ENCODE measurements around the gene FHAD1.

DNA sequence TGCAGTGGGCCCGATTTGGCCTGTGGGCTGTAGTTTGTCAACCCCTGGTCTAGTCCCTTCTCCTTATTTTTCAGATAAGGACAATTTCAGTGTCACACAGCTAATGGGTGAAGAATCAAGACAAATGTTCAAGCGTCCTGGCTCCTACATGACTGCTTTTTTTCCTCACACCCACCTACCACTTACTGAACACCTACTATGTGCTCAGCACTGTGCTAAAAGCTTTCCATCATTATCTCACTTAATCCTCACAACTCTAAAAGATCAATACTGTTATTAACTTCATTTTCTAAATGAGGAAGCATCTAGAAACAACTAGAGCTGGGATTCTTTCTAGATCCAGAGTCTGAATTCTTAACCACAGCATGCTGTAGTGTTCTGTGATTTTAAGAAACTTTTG, 94.2 kb downstream of the FHAD1 start:
- no peak for TF ChIP-seq GATA2 (CRISPR knock-in tag; IDR thresholded peaks at IDR 0.05)
- TF ChIP-seq, protein P1, sequence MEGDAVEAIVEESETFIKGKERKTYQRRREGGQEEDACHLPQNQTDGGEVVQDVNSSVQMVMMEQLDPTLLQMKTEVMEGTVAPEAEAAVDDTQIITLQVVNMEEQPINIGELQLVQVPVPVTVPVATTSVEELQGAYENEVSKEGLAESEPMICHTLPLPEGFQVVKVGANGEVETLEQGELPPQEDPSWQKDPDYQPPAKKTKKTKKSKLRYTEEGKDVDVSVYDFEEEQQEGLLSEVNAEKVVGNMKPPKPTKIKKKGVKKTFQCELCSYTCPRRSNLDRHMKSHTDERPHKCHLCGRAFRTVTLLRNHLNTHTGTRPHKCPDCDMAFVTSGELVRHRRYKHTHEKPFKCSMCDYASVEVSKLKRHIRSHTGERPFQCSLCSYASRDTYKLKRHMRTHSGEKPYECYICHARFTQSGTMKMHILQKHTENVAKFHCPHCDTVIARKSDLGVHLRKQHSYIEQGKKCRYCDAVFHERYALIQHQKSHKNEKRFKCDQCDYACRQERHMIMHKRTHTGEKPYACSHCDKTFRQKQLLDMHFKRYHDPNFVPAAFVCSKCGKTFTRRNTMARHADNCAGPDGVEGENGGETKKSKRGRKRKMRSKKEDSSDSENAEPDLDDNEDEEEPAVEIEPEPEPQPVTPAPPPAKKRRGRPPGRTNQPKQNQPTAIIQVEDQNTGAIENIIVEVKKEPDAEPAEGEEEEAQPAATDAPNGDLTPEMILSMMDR (IDR thresholded peaks at IDR 0.05) = no peak
- TF ChIP-seq, protein P2, sequence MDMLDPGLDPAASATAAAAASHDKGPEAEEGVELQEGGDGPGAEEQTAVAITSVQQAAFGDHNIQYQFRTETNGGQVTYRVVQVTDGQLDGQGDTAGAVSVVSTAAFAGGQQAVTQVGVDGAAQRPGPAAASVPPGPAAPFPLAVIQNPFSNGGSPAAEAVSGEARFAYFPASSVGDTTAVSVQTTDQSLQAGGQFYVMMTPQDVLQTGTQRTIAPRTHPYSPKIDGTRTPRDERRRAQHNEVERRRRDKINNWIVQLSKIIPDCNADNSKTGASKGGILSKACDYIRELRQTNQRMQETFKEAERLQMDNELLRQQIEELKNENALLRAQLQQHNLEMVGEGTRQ (IDR thresholded peaks at IDR 0.05; ENCODE audit: borderline replicate concordance, low read depth, low read length) = no peak
- TF ChIP-seq, protein P3, sequence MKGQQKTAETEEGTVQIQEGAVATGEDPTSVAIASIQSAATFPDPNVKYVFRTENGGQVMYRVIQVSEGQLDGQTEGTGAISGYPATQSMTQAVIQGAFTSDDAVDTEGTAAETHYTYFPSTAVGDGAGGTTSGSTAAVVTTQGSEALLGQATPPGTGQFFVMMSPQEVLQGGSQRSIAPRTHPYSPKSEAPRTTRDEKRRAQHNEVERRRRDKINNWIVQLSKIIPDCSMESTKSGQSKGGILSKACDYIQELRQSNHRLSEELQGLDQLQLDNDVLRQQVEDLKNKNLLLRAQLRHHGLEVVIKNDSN (IDR thresholded peaks at IDR 0.05; ENCODE audit: borderline replicate concordance, low read depth) = no peak
- no peak for TF ChIP-seq RAD21 (IDR thresholded peaks at IDR 0.05; ENCODE audit: low read length)
- no peak for TF ChIP-seq POLR2AphosphoS5 (IDR thresholded peaks at IDR 0.05; ENCODE audit: low read depth, low read length)
- TF ChIP-seq GABPA (IDR thresholded peaks at IDR 0.05; ENCODE audit: low read depth) = no peak
- no peak for TF ChIP-seq RFX5 (IDR thresholded peaks at IDR 0.05; ENCODE audit: low read length)
- TF ChIP-seq, protein P4, sequence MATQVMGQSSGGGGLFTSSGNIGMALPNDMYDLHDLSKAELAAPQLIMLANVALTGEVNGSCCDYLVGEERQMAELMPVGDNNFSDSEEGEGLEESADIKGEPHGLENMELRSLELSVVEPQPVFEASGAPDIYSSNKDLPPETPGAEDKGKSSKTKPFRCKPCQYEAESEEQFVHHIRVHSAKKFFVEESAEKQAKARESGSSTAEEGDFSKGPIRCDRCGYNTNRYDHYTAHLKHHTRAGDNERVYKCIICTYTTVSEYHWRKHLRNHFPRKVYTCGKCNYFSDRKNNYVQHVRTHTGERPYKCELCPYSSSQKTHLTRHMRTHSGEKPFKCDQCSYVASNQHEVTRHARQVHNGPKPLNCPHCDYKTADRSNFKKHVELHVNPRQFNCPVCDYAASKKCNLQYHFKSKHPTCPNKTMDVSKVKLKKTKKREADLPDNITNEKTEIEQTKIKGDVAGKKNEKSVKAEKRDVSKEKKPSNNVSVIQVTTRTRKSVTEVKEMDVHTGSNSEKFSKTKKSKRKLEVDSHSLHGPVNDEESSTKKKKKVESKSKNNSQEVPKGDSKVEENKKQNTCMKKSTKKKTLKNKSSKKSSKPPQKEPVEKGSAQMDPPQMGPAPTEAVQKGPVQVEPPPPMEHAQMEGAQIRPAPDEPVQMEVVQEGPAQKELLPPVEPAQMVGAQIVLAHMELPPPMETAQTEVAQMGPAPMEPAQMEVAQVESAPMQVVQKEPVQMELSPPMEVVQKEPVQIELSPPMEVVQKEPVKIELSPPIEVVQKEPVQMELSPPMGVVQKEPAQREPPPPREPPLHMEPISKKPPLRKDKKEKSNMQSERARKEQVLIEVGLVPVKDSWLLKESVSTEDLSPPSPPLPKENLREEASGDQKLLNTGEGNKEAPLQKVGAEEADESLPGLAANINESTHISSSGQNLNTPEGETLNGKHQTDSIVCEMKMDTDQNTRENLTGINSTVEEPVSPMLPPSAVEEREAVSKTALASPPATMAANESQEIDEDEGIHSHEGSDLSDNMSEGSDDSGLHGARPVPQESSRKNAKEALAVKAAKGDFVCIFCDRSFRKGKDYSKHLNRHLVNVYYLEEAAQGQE (IDR thresholded peaks at IDR 0.05; ENCODE audit: low read depth, low read length) = no peak
- TF ChIP-seq RCOR1 (IDR thresholded peaks at IDR 0.05; ENCODE audit: low read length) = no peak

Data from SK-N-SH (cell line).